ENCODE data around the gene SLC27A5. TPM values are rescaled to one million over a fixed set of nuclear protein-coding genes. Genes with fewer than 3 reads are reported as not detected.

SLC27A5 gene
- total and polyA plus RNA-seq, 9 of the 15 experiments (the other 6 are each of a cell fraction or from before 2014, with no cell fraction given), result 42.2 to 318 (median 64.7) TPM

DNA sequence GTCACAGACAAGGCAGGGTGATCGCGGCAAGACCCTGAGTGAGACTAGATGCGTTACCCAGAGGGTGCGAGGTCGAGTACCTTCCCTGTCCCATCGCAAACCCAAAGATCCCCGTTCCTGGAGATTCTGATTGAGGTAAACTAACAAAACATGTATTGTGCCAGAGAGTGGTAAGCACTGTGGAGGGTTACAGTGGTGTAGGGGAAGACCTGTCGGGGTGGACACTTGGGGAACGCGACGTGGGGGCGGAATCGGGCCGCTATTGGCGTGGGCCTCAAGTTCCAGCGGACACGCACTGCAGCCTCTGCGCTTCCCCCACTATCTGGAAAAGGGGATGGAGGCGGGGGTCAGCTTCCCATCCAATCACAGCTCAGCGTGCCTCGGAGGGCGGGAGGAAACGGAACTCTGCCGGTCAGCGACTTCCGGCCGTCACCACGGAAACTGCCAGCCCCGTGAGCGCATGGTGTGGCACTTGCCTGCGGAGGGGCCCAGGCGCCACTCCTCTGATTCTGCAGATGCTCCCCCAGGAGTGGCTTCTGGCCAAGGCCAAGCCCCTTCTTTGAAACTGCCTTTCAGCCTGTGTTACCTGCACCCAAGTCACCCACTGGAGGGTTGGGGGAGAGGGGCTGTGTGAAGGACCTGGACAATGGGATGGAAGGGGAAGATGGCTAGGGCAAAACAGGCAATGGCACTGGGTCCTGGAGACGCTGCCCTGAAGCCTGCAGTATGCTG lies 47.6 kb upstream of the SLC27A5 start (continued):
- TF ChIP-seq ARID4B (CRISPR knock-in tag; IDR thresholded peaks at IDR 0.05), result peak; percentile 43; the same call in 1 of the 2 replicates
- TF ChIP-seq CREB3L1 (IDR thresholded peaks at IDR 0.05; ENCODE audit: borderline replicate concordance, low read depth), result peak; percentile 73; the same call in 1 of the 2 replicates
- TF ChIP-seq MEF2D (tag; conservative IDR thresholded peaks at IDR 0.05; ENCODE audit: low read depth), result peak; percentile 44; the same call in 1 of the 2 replicates
- peak; percentile 98 for TF ChIP-seq MGA (IDR thresholded peaks at IDR 0.05)
- TF ChIP-seq TEAD1 (CRISPR knock-in tag; IDR thresholded peaks at IDR 0.05), result peak; percentile 7 to 69; a peak in 2 of 4 replicates
- no peak for TF ChIP-seq HNRNPK (IDR thresholded peaks at IDR 0.05; ENCODE audit: low read depth, low read length, poor library complexity, severe bottlenecking)
- TF ChIP-seq MECOM (CRISPR knock-in tag; IDR thresholded peaks at IDR 0.05), result no peak
- 0 out of 2 replicates have a peak, but pooled peaks have one; percentile 13 for TF ChIP-seq CBFA2T3 (IDR thresholded peaks at IDR 0.05)

Data from K562 (cell line).